ENCODE data around the gene ADGRB2.
A peak's percentile ranks its signal among the peaks of the same experiment; 100 is the strongest.

DNA sequence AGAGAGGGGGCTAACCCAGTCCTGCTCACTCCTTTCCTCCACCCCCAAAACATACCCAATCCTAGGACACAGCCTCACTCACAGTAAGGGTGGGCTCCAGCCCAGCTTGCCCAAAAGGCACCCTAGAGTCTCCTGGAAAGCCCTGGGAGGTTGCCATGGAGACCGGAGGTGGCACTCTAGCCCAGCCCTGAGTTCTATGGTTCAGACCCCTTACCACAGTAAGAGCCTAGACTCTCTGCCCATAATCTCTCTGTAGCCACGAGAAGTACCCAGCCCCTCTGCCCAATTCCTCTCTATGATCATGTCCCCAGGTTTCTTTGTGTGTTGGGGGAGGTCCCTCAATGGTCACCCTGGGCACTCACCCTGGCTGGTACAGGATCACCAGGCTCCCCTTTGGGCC, 74.8 kb downstream of the ADGRB2 start:
- TF ChIP-seq ZNF274 (IDR thresholded peaks at IDR 0.05; ENCODE audit: low read length) (no peak), ZNF274 (tag by site-specific recombination; IDR thresholded peaks at IDR 0.05; ENCODE audit: borderline replicate concordance) (no peak), ZNF473 (tag by site-specific recombination; IDR thresholded peaks at IDR 0.05) (no peak), KLF9 (tag by site-specific recombination; IDR thresholded peaks at IDR 0.05; ENCODE audit: low read depth) (no peak), YY1 (tag by site-specific recombination; IDR thresholded peaks at IDR 0.05) (no peak), ZNF350 (tag by site-specific recombination; IDR thresholded peaks at IDR 0.05) (no peak), ZFP69B (tag by site-specific recombination; IDR thresholded peaks at IDR 0.05) (no peak), MYNN (tag by site-specific recombination; IDR thresholded peaks at IDR 0.05; ENCODE audit: borderline replicate concordance) (peak; percentile 80)
- TF ChIP-seq, protein P1, sequence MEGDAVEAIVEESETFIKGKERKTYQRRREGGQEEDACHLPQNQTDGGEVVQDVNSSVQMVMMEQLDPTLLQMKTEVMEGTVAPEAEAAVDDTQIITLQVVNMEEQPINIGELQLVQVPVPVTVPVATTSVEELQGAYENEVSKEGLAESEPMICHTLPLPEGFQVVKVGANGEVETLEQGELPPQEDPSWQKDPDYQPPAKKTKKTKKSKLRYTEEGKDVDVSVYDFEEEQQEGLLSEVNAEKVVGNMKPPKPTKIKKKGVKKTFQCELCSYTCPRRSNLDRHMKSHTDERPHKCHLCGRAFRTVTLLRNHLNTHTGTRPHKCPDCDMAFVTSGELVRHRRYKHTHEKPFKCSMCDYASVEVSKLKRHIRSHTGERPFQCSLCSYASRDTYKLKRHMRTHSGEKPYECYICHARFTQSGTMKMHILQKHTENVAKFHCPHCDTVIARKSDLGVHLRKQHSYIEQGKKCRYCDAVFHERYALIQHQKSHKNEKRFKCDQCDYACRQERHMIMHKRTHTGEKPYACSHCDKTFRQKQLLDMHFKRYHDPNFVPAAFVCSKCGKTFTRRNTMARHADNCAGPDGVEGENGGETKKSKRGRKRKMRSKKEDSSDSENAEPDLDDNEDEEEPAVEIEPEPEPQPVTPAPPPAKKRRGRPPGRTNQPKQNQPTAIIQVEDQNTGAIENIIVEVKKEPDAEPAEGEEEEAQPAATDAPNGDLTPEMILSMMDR (tag by site-specific recombination; IDR thresholded peaks at IDR 0.05), result no peak
- TF ChIP-seq, protein P2, sequence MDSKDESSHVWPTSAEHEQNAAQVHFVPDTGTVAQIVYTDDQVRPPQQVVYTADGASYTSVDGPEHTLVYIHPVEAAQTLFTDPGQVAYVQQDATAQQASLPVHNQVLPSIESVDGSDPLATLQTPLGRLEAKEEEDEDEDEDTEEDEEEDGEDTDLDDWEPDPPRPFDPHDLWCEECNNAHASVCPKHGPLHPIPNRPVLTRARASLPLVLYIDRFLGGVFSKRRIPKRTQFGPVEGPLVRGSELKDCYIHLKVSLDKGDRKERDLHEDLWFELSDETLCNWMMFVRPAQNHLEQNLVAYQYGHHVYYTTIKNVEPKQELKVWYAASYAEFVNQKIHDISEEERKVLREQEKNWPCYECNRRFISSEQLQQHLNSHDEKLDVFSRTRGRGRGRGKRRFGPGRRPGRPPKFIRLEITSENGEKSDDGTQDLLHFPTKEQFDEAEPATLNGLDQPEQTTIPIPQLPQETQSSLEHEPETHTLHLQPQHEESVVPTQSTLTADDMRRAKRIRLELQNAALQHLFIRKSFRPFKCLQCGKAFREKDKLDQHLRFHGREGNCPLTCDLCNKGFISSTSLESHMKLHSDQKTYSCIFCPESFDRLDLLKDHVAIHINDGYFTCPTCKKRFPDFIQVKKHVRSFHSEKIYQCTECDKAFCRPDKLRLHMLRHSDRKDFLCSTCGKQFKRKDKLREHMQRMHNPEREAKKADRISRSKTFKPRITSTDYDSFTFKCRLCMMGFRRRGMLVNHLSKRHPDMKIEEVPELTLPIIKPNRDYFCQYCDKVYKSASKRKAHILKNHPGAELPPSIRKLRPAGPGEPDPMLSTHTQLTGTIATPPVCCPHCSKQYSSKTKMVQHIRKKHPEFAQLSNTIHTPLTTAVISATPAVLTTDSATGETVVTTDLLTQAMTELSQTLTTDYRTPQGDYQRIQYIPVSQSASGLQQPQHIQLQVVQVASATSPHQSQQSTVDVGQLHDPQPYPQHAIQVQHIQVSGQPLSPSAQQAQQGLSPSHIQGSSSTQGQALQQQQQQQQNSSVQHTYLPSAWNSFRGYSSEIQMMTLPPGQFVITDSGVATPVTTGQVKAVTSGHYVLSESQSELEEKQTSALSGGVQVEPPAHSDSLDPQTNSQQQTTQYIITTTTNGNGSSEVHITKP (tag by site-specific recombination; IDR thresholded peaks at IDR 0.05), result no peak
- TF ChIP-seq, protein P3, sequence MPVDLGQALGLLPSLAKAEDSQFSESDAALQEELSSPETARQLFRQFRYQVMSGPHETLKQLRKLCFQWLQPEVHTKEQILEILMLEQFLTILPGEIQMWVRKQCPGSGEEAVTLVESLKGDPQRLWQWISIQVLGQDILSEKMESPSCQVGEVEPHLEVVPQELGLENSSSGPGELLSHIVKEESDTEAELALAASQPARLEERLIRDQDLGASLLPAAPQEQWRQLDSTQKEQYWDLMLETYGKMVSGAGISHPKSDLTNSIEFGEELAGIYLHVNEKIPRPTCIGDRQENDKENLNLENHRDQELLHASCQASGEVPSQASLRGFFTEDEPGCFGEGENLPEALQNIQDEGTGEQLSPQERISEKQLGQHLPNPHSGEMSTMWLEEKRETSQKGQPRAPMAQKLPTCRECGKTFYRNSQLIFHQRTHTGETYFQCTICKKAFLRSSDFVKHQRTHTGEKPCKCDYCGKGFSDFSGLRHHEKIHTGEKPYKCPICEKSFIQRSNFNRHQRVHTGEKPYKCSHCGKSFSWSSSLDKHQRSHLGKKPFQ (tag by site-specific recombination; IDR thresholded peaks at IDR 0.05), result no peak
- TF ChIP-seq, protein P4, sequence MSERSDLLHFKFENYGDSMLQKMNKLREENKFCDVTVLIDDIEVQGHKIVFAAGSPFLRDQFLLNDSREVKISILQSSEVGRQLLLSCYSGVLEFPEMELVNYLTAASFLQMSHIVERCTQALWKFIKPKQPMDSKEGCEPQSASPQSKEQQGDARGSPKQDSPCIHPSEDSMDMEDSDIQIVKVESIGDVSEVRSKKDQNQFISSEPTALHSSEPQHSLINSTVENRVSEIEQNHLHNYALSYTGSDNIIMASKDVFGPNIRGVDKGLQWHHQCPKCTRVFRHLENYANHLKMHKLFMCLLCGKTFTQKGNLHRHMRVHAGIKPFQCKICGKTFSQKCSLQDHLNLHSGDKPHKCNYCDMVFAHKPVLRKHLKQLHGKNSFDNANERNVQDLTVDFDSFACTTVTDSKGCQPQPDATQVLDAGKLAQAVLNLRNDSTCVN (tag by site-specific recombination; optimal IDR thresholded peaks at IDR 0.05), result no peak
- TF ChIP-seq, protein P5, sequence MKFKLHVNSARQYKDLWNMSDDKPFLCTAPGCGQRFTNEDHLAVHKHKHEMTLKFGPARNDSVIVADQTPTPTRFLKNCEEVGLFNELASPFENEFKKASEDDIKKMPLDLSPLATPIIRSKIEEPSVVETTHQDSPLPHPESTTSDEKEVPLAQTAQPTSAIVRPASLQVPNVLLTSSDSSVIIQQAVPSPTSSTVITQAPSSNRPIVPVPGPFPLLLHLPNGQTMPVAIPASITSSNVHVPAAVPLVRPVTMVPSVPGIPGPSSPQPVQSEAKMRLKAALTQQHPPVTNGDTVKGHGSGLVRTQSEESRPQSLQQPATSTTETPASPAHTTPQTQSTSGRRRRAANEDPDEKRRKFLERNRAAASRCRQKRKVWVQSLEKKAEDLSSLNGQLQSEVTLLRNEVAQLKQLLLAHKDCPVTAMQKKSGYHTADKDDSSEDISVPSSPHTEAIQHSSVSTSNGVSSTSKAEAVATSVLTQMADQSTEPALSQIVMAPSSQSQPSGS (tag by site-specific recombination; IDR thresholded peaks at IDR 0.05; ENCODE audit: low read depth), result no peak
